ENCODE measurements around the gene AMPD2. TPM values are rescaled to one million over a fixed set of nuclear protein-coding genes. Genes with fewer than 3 reads are reported as not detected.
A peak's percentile ranks its signal among the peaks of the same experiment; 100 is the strongest.

The AMPD2 gene
- total RNA-seq, 1 donor from 2014 or later: 49.5 TPM

DNA sequence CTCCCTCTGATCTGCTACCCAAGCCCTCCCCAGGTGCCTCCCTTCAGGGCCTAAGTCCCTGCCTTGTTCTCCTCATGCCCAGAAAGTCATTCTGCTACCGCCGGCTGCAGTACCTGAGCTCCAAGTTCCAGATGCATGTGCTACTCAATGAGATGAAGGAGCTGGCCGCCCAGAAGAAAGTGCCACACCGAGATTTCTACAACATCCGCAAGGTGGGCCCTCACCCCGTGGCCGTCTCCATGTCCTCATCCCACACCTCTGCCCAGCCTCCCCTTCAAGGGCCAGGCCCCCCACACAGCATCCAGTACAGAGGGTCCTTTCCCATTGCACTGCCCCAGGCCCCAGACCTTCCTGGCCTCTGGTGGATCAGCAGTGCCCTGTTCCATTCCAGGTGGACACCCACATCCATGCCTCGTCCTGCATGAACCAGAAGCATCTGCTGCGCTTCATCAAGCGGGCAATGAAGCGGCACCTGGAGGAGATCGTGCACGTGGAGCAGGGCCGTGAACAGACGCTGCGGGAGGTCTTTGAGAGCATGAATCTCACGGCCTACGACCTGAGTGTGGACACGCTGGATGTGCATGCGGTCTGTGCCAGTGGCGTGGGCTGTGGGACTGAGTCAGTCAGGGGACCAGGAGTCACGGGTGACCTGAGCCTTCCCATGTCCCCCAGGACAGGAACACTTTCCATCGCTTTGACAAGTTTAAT is 8.2 kb downstream of the AMPD2 start:
- ATAC-seq: no peak
- intact Hi-C loops (cut with DNase I): no loop called here
- no peak for DNase-seq (ENCODE audit: low spot score)

DNA sequence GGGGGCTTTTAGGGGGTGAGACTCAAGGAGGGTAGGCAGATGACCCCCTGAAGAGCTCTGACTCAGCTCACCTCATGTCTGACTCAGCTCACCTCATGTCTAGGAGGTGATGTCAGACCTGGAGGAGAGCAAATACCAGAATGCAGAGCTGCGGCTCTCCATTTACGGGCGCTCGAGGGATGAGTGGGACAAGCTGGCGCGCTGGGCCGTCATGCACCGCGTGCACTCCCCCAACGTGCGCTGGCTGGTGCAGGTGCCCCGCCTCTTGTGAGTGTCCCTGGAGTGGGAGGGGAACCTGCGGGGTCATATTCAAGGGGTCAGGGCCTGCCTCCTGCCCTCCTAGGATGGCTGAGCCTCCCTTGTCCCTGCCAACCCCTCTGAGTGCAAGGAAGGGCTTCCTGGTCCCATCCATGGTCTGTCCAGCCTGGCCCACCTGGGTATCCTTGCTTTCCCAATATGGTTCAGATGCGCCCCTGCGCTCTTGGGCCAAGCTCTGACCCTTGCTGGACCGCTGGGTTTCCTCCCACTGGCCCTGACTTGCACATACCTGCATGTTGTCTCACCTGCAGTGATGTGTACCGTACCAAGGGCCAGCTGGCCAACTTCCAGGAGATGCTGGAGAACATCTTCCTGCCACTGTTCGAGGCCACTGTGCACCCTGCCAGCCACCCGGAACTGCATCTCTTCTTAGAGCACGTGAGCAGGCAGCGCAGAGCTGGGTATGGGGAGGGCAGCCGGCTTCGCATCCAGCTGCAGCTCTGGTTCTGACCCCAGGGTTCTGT is 9.1 kb downstream of the AMPD2 start:
- DNase-seq (ENCODE audit: low spot score): no peak
- no peak for ATAC-seq
- intact Hi-C loops (cut with DNase I): no loop called here

DNA sequence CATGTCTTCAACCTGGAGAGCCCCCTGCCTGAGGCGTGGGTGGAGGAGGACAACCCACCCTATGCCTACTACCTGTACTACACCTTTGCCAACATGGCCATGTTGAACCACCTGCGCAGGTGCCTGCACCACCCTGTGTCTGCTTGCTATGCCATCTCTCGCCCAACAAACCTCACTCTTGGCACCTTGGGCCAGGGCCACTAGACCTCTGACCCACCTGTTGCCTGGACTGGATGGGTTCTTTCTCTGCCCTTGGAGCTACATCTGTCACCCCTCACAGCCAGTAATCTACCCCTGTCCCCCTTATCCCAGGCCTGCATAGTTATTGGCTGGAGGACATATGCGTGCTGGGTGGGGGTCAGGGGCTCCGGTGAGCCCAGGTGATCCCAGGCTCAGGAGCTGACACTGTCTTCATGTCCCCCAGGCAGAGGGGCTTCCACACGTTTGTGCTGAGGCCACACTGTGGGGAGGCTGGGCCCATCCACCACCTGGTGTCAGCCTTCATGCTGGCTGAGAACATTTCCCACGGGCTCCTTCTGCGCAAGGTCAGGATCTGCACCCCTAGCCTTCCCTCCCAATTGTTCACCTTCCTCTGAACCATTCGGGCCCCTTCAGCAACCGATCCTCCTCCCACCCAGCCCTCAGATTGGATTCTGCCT is 9.9 kb downstream of the AMPD2 start:
- DNase-seq (ENCODE audit: low spot score): no peak
- ATAC-seq: no peak
- intact Hi-C loops (cut with DNase I): loop anchor here (5.0 kb wide), 1 partner anchor 82 kb away; the partner anchor contains the start of gene GNAI3

DNA sequence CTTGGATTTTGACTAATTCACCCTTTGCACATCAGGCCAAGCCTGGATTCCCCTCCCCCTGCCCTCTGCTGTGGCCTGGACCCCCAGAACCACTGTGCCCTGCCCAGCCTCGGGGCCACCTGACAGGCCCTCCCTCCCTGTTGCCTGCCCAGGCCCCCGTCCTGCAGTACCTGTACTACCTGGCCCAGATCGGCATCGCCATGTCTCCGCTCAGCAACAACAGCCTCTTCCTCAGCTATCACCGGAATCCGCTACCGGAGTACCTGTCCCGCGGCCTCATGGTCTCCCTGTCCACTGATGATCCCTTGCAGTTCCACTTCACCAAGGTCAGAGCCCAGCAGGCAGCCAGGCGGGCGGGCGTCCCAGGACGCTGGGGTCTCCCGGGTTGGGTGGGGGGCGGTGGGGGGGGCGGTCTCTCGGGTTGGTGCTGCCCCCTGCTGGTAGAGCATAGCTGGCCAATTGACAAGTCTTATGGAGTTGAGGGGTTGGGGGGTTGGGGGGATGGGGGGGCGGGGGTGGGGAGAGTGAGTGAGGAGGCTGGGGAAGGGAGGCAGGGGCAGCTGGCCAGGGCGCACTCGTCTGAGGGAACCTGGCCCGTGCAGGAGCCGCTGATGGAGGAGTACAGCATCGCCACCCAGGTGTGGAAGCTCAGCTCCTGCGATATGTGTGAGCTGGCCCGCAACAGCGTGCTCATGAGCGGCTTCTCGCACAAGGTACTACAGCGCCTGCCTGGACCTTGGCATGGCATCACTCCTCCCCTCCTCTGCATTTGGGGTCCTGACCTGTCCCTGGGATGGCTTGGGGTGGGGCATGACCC is 10.7 kb downstream of the AMPD2 start:
- ATAC-seq: no peak
- no peak for DNase-seq (ENCODE audit: low spot score)
- intact Hi-C loops (cut with DNase I): loop anchor here (5.0 kb wide), 1 partner anchor 83 kb away; the partner anchor contains the start of gene GNAI3

DNA sequence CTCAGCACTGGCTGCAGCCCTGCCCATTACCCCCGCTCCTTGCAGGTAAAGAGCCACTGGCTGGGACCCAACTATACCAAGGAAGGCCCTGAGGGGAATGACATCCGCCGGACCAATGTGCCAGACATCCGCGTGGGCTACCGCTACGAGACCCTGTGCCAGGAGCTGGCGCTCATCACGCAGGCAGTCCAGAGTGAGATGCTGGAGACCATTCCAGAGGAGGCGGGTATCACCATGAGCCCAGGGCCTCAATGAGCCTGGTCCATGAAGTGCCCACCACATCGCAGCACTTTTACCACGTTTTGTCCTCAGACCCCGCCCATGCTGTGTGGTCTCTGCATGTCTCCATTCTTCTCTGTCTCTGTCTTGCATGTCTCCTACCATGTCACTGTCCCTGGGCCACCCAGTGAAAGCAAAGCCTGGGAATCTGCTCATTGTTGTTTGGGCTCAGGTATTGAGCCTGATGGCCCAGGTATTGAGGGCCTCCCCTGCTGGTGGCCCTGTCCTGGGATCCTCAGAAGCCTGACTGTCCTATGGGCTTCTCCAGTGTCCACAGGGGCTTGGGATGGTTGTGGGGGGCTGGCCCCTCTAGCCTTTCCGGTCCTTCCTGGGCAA is 11.4 kb downstream of the AMPD2 start:
- DNase-seq (ENCODE audit: low spot score): no peak
- ATAC-seq: no peak
- intact Hi-C loops (cut with DNase I): loop anchor here (5.0 kb wide), 1 partner anchor 84 kb away; the partner anchor contains the start of gene GNAI3

DNA sequence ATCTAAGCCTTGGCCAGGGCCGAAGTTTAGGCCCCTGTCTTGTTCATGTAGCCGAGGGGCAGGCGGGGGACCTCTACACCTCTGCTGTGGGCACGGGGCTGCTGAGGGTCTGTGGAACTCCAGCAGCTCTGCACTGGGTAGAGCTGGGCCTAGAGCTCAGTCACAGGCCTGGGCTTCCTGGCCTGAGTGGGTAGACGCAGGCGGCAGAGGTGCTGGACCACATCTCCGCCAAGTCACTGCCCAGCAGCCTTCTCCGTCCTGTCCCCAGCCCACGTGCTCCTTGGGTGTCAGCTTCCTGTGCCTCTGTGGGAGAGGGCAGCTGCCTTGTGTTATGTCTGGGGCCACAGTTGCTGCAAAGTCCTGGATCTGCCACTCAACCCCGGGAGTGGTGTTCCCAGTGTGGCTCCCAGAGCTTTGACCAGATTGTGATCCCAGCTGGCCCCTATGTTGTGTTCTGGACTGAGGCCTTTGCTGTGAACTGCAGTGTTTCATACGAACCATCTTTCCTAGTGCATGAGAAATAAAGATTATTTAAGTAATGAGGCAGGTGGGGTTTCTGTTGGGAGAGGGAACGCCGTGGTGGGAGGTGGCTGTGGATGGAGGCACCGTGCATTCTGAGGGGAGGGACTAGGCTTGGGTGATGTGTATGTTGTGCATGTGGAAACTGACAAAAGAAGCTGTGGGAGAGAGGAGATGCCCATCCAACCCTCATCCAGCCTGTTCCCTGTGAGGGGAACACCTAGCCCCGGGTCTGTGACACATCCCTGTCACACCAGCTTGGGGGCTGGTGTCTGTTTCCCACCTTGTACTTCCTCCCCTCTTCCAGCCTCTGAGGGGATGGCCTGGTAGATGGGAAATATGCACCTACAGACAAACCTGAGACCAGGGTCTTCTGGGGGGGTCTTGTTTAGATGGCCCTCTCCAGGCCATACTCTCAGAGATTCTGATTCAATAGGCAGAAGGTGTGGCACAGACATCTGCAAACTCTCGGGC is 12.2 kb downstream of the AMPD2 start:
- DNase-seq (ENCODE audit: low spot score): no peak
- intact Hi-C loops (cut with DNase I): loop anchor here (5.0 kb wide), 1 partner anchor 85 kb away; the partner anchor contains the start of gene GNAI3
- no peak for ATAC-seq

DNA sequence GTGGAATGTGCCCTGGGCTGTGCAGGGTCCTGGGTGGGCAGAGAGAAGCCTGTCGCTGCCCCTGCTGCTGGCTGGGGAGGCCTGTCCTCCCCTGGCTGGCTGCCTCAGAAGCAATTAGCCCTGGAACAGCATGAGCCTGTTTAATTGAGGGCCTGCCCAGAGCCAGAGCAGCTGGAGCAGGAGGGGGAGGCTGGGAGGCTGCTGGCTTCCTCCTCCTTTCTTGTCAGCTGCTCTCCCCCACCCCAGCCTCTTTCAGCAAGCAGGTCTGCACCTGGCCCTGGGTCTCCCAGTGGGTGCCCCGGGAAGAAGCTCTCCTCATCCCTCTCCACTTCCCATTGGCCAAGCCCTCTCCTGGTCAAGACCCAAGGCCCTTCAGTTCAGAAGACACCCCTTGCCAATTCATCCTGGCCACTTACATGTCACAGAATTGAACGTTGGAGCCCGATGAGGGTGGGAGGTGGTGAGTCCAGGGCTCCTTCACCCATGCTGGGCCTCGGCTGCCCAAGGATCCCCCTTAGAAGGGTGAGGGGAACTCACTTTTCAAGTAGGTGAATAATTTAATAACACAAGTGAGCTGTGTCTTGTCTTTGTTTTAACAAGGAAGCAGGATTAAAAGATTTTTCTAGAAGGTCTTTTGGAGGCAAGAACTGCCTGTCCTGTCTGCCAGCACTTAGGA is 13.2 kb downstream of the AMPD2 start:
- no peak for DNase-seq (ENCODE audit: low spot score)
- intact Hi-C loops (cut with DNase I): loop anchor here (5.0 kb wide), 1 partner anchor 86 kb away; the partner anchor contains the start of gene GNAI3
- no peak for ATAC-seq

DNA sequence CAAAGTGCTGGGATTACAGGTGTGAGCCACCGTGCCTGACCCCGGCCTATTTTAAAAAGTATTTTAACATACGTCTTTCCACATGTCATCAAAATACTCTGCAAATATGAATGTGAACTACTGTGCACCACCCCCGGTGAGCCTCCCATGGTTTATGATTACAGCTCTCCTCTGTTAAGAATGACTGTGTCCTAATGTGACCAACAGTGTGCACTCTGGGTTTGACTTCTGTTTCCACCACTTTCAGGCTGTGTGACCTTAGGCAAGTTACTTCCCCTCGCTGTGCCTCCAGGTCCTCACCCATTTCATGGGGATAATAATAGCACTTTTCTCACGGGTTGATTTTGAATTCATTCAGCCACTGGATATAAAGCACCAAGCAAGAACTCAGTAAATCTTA is 14.7 kb downstream of the AMPD2 start:
- DNase-seq (ENCODE audit: low spot score): no peak
- intact Hi-C loops (cut with DNase I): loop anchor here (5.0 kb wide), 1 partner anchor 87 kb away; the partner anchor contains the start of gene GNAI3
- ATAC-seq: no peak

DNA sequence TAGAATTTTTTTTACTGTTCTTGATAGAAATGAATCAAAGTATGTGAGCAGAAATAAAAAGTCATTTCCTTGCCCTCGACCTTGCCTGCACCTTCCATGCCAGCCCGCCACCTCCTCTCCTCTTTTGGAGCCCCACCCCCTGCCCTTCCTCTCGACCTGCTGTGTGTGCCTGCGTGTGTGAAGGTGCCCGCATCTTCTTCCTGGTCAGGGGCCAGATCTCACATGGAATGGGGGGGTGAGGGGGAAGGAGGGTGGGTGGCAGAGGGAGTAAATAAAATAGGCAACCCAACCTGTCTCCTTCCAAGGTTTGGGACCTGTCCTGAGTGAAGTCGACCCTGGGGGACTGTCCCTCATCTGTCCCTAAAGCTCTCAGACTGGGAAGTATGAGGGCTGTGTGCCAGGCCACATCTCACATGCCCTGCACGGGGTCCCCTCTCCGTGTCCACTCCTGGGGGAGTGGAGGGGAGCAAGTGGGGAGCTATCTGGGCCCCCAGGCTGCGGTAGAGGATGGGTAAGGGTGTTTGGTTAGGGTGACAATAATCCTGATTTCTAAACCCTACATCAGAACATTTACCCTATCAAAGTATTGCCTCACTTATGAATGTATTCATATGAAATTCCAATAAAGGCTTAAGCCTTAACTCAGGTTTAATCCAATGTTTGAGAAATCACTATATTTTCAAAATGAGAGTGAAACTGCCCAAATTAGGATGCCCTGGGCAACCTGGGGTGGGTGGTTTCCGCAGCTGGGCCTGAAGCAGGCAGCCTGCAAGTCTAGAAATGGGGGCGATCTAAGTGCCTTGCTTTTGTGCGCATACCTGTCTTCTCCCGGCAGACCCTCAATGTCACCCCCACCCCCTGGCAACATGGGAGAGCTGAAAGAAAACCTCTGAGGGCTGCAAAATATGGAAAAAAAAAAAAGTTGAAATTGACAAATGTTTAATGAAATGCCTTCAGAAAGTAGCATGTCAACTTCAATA is 15.4 kb downstream of the AMPD2 start:
- DNase-seq (ENCODE audit: low spot score) (no peak), ATAC-seq (no peak)
- intact Hi-C loops (cut with DNase I): loop anchor here (5.0 kb wide), 1 partner anchor 88 kb away; the partner anchor contains the start of gene GNAI3

DNA sequence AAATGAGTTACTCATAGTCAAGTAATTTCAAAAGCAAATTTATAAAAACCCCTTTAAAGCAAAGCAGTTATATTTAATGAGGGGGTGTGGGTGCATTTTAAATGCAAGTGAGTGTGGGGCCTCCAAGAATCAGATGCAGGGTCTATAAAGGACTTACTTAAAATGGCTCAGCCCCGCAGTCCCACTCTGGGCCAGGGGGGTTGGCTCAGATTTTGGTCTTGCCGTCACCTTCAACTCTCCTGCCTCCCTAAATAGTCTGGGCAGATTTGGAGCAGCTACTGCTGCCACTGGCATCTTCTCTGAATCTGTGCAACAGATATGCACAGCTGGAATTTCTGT is 16.2 kb downstream of the AMPD2 start:
- DNase-seq (ENCODE audit: low spot score) (no peak), ATAC-seq (no peak)
- intact Hi-C loops (cut with DNase I): no loop called here

DNA sequence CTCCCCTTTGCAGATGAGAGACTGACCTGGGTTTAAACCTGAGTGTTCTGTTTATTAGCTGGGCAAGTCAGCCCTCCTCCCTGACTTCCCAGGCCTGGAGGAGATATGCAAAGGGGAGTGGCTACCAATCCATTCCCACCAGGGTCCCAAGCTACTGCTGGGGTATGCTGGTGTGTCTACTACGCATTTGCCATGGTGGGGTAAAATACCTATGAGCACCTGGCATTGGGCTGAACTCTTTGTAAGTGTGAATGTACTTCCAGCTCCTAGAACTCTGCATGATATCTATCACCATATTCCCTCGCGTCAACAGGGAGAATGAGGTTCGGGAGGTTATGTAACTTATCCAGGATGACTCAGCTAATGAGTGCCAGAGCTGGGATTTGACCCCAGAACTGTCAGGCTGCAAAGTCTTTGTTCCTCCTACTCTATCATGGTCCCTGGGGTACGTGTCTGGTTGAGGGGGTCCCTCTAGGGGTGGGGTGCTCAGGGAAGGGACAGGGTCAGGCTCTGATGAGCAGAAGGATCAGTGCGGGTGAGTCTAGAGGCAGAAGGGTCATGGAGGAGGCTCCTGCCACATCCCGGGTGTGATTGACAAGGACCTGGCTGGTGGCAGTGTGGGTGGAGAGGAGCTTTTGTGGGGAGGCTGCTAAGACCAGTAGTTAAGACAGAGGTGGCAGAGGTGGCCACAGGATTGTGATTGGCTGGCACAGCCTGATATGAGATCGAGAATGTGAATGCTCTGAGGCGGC is 16.7 kb downstream of the AMPD2 start:
- DNase-seq (ENCODE audit: low spot score) (no peak), ATAC-seq (peak; percentile 79)
- intact Hi-C loops (cut with DNase I): no loop called here

DNA sequence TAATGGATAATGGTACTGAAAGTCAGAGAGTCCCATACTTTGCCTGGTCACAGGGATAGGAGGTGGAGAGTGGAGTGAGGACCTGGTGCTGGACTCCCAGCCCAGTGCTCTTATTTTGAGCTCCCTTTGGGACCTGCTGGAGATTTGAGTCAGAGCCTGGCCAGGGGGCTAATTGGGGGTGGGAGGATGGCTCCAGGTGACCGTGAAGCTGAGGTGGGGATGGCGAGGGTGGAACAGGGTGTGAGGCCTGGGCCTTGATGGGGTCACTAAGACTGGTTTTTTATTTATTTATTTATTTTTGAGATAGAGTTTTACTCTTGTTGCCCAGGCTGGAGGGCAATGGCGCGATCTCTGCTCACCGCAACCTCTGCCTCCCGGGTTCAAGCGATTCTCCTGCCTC is 17.8 kb downstream of the AMPD2 start:
- intact Hi-C loops (cut with DNase I): no loop called here
- ATAC-seq (no peak), DNase-seq (ENCODE audit: low spot score) (no peak)

DNA sequence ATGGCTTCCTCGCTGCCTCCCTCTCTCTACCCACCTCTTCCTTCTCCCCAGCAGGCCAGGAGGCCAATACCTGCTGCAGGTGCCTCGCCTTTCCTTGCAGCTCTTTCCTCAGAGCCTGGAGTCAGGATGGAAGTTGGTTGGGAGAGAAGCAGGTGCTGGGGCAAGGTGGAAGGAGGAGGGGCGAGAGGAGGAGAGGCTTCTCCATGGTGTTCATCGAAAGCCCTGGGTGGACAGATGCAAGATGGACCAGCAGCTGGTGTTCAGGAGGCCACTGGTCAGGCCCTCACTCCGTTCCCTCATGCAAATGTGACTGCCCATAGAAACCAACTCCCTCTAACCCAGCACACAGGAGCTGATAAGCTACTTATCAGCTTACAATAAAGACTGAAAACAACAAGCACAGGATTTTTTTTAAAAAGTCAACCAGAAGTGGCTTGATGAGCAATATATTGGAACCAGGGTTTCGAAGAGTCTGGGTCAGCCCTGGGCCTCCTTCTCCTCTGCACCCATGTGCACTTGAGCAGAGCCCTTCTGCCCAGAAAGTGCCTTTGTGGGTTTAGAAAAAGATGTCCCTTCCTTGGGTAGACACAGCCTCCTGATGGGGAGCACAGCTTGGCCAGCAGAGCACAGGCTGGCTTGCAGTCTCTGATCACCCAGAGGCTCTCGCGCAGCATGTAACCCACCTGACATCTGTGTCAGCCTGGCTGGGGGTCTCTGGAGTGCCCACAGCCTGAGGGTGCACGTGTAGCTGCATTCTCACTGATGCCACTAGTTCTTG is 19.6 kb downstream of the AMPD2 start:
- no peak for ATAC-seq
- no peak for DNase-seq (ENCODE audit: low spot score)
- intact Hi-C loops (cut with DNase I): no loop called here

DNA sequence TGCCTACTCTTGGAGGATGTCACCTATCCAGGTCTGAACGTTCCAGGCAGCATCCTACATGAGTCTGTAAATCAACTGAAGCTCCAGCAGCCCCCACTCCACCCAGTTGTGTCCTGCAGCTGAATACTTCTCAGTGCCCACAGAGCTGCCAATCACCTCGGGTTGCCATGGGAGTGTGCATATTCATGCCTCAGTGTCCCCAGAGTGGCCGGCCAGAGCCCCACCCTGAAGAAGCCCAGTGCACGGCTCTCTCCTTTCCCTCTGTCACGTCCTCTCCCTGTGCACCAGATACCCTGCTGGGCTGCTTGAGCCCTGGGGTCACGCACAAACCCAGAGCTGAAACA is 20.2 kb downstream of the AMPD2 start:
- DNase-seq (ENCODE audit: low spot score): no peak
- ATAC-seq: no peak
- intact Hi-C loops (cut with DNase I): loop anchor here (5.0 kb wide), 1 partner anchor 132 kb away; no protein-coding TSS in a partner anchor
